ENCODE measurements around the gene OR1D5.
"Not testable (repeated sequence)": the region's sequence is repeated elsewhere in the genome, so short reads cannot be mapped to it uniquely, and the experiment has no call there.

OR1D5 gene

DNA sequence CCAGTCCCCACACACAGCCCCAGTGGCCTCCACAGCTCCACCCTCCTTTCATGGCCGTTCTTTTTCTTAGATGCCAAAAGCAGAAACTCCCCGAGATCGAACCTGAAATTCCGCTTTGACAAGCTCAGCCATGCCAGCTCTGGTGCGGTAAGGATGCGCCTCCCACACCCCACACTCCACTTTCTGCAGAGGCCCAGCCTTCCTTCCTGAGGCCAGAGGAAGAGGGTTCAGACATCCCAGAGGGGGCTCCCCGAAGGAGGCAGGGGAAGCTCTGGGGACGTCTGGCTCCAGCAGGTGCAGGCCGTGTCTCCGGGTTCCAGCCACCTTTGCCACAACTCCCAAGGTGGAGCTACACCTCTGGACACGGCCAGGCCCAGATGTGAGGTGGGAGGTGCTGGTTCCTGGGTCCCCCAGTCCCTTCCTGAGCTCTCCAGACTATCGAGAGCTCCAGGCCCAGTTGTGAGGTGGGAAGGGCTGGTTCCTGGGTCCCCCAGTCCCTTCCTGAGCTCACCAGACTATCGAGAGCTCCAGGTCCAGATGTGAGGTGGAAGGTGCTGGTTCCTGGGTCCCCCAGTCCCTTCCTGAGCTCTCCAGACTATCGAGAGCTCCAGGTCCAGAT, 32.4 kb downstream of the OR1D5 start:
- DNase-seq, result not testable (repeated sequence)

DNA sequence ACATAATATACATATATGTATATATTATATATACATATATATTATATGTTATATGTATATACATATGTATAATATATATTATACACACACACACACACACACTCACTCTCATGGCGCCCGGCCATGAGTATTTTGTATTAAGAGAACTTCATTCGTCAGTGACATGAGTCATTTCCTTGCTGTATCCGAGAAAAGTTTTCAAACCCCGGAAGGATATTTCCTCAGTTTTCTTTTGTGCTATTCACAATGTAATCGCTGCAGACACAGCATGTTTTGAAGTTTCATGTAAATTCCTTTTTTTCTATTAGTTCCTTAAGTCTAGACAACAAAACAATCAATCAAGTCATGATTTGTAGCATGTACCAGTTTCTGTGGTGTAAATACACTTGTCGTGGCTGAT, 33.3 kb downstream of the OR1D5 start:
- DNase-seq, result no peak

DNA sequence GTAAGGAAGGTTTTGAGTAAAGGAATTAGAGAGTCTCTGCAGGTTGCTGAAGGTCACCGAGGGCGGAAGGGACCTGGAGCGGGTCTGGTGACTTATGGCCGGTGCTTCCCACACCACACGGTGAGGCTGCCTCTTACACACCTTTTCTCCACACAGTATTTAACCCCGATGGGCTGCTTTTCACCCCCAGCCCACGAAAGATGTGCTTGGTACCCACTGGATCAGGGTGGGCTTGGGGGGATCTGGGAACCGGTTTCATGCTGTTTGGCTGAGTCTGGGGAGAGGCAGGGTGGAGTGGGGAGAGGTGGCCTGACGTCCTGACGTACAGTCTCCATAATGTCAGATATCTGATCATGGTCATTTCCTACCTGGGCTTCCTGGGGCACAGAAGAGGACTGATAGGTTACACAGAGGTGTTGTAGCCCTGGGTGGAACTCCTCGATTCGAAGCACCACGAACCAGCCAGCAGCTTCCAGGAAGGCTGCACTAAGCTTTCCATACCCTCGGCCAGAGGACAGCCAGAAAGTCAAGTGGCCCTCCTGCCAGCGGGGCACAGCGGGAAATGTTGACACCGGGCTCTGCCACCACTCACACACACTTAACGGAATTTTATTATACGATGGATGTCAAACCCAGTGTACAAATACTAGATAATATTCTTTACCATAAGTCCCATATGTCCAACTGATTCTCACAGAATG, 34.0 kb downstream of the OR1D5 start:
- no peak for DNase-seq

DNA sequence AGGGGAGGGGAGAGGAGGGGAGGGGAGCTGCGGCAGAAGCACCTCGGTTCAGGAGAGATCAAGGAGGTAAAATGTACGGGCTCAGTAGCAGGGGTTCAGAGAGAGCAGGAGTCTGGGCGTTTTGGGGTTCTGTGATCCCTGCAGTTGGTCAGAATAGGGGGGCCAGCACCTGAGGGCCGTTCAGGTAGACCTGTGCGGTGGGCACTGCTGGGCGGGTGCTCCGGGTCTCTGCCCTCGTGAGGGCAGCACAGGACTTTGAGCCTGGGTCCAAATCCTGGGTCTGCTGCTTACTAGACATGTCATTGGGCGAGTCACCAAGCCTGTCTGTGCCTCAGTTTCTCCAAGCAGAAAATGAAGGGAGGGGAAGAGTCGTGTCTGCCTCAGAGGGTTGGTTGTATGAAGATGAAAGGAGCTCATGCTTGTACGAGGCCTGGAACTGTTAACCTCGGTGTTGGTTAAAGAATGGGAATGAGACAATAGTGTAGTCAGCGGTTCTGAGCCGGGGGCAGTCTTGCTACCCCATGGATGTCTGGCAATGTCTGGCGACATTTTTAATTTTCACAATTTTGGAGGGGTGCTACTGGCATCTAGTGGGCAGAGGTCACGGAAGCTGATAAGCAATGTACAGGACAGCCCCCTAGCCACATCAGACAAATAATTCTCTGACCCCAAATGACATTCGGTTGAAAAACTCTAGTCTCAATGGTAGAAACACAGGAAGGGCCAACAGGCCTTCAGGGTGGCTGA, 35.4 kb downstream of the OR1D5 start:
- no peak for DNase-seq

DNA sequence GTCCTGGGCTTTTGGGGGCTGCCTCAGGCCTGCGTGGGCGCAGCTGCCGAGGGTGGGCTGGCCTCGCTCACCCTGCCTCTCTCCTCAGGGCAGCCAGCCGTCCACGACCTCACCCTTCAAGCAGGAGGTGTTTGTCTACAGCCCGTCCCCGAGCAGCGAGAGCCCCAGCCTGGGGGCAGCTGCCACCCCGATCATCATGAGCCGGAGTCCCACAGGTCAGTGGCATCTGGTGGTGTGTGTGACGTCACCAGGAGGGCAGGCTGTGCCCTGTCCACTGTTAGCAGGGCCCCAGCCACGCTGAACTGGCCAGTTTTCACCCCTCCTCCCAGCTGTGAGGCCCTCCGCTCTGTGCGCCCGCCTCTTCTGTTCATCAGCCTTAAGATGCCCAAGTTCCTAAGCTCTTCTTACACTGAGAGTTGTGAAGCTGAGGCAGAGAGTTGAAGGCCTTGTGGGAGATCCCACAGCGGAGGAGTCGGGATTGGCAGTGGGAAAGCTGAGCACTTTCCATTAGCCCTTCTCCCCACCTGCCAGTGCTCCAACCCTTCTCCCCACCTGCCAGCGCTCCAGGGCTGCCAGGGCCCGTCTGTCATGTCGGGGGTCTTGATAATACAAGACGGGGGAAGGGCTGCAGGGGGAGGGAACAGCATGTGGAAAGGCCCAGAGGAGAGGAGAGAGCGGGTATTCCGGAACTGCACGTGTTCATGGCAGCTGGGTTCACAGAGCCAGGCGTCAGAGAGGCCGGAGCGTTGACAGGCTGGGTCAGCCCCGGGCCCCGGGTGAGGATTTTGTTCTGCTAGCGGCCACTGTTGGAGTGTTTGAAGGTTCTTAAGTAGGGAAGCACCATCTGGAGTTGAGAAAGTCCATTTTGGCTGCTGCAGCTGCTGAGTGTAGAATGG, 36.3 kb downstream of the OR1D5 start:
- DNase-seq, result no peak

DNA sequence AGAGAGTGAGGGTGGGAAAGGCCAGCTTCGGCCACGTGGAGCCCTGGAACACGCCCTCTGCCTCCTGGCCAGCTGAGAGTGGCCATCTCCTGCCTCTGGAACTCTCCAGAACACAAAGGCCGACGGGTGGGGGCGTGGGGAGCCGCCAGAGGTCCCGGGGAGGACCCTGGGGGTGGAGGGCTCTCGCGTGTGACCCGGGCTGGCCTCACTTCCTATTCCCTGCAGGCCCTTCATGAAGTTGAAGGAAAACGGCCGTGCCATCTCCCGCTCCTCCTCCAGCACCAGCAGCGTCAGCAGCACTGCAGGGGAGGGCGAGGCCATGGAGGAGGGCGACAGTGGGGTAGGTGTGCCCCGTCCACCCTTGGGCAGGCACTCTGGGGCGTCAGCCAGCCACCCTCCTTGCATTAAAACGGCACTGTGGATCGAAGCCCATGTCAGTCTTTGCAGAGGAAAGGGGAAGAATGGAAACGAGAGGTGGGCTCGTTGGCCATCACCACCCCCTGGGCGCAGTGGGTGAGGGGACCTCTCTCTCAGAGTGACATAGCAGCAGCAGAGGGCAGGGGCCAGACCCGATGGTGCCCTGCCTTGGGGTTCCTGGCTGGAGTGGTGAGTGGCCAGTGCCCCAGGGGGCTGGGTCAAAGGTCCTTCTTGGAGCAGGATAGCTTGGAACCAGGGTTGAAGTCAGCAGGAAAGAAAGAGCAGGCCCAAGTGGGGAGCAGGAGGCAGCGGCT, 37.1 kb downstream of the OR1D5 start:
- no peak for DNase-seq

DNA sequence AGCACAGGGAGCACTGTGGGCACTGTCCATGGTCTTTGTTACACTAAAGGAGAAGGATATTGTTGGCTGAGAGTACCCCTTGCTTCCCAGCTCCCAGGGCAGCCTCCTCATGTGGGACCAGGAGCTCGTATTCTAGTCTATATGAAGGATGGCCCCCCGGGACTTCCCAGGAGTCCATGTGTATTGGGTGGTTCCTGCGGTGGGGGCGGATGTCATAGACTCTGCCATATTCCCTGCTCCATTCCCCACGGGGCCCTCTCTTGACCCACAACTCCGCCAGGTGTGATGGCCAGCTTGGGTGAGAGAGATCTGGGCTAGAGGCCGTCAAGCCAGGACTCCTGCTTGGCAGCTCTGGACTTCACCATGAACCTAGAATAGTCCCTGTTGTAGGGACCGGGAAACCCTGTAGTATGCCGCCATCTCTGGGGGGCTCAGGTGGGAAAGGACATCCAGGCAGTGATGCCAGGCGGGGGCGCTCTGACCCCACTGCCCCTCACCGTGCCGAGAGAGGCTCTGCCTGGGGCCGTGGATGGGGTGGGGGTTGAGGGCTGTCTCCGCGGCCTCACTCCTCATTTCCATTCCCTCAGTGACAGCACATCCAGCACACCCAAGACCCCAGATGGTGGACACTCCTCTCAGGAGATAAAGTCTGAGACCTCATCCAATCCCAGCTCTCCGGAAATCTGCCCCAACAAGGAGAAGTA, 37.8 kb downstream of the OR1D5 start:
- no peak for DNase-seq

DNA sequence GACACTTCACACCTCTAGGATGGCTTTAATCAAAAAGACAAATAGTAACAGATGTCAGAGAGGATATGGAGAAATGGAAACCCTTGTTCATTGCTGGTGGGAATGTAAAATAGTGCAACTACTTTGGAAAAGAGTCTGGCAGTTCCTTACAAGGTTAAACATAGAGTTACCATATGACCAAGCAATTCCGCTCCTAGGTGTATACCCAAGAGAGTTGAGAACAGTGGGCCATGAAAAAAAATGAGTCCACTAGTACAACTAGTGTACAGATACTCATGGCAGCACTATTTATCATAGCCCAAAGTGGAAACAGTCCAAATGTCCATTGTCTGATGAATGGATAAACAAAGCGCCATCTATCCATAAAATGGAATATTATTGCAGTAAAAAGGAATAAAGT, 39.1 kb downstream of the OR1D5 start:
- DNase-seq, result no peak

DNA sequence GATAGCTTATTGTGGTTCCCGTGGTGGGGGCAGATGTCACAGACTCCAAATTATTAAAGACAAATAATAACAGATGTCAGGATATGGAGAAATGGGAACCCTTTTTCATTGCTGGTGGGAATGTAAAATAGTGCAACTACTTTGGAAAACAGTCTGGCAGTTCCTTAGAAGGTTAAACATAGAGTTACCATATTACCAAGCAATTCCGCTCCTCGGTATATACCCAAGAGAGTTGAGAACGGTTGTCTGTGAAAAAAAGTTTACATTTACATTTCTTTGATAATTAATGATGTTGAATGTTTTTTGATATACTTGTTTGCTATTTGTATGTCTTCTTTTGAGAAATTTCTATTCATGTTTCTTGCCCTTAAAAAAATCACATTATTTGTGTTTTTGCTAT, 41.2 kb downstream of the OR1D5 start:
- no peak for DNase-seq

DNA sequence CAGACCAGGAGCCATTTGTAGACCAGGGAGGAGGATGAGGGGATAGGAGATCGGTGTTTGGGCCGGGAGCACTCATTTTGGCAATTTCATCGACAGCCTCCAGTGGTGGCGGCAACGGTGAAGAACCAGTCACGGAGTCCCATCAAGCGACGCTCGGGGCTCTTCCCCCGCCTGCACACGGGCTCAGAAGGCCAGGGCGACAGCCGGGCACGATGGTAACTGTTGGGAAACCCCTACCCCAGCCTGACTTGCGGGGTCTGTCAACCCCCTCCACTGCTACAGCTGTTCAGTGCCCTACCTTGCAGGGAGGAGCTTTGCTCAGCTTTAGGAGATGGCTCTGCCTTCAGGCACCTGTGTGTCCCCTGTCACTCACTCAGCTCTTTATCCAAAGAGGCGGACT, 43.0 kb downstream of the OR1D5 start:
- no peak for DNase-seq

DNA sequence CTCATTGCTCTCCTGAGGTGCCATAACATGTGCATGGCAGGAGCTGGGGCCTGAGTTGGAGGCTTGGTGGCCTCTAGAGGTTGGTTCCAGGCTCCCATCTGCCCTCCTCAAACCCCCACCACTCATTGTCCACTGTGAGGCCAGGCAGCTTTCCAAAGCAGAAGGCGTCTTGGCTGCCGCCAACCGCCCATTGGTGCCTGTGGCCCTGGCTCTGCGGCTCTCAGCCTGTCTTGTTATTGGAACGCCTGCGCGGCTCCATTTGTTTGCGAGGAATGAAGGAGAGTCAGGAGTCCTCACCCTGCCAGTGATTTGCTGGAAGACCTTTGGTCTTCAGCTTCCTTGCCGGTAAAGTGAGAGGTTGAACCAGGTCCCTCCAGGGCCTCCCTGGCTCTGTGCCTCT, 43.6 kb downstream of the OR1D5 start:
- DNase-seq, result no peak

DNA sequence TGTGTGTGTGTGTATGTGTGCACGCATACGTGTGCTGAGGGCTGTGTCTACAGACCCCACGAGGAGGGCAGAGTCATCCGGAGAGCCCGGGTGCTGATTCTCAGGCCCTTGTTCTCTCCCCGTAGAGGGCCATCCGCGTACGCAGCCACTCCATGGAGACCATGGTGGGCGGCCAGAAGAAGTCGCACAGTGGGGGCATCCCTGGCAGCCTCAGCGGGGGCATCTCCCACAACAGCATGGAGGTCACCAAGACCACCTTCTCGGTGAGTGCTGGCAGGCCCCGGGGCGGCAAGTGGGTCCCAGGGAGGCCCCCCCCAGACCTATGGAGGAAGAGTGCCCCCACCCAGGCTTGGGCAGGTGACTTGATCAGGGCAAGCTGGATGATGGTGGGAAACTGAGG, 45.5 kb downstream of the OR1D5 start:
- DNase-seq, result no peak

DNA sequence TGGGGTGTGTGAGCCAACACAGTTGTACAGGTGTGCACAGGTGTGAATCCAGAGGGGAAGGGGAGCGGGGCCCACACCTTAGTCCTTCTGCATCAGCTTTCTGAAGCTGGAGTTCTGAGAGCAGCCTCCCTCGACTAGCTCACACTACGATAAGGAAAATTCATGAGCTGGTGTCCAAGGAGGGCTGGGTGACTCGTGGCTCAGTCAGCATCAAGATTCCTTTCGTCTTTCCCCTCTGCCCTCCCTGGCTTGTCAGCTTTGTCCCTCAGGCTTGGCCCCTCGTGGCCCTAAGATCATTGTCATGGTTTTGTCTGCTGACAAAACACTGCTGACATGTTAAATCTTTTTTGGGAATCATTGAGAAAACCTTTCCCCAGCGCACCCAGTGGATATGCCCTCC, 47.5 kb downstream of the OR1D5 start:
- no peak for DNase-seq

DNA sequence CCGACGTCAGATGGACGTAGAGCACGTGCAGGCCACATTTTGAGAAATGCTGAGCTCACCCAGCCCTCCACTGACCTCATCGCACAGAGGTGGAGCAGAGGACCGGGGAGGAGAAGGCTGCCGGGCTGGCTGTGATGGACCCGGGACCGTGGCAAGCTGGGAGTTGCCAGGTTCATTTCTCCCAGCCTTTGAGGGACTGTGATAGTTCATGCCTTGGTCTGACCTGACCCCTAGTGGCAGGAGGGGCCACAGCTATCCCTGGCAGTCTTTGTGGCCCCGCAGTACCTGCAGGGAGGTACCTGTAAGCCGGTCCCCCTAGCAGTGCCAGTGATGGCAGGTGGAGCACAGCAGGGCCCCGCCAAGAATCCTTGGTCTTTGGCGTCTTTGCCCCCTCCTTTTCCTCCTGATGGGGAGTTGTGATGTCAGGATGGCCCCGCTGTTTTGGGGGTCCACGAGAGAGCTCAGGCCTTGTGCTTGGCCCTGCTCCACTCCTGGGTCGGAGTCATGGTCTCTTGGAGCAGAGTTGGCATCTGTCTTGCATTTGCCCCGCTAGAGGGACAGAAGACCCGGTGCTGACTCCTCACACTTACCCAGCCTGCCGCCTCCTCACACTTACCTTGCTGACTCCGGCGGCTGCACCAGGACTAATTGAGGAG, 50.4 kb downstream of the OR1D5 start:
- no peak for DNase-seq
